22Rv1 (cell line): ENCODE results near the gene BMP7.
"Not testable (repeated sequence)": the region's sequence is repeated elsewhere in the genome, so short reads cannot be mapped to it uniquely, and the experiment has no call there.

ENCODE experiments used
- H3K27ac ChIP-seq: fragments of 450-650 bp; 2 replicates; pipeline ENCODE4 v1.5.1; 2017
- ZFX ChIP-seq: fragments of 450-650 bp; IDR thresholded peaks from 2 replicates; pipeline ENCODE4 v1.6.1; 2017; ENCODE audit warnings: antibody characterized with exemption, borderline replicate concordance
- TF ChIP-seq, protein P1 (sequence below): fragments of 450-650 bp; IDR thresholded peaks from 2 replicates; pipeline ENCODE4 v1.5.1; 2017; ENCODE audit warnings: mild to moderate bottlenecking

The BMP7 gene

GRCh38 chr20:57240581-57241362 lies 25.7 kb downstream of the BMP7 start:
- H3K27ac ChIP-seq, result no peak overlapping the region
- TF ChIP-seq, protein P1, sequence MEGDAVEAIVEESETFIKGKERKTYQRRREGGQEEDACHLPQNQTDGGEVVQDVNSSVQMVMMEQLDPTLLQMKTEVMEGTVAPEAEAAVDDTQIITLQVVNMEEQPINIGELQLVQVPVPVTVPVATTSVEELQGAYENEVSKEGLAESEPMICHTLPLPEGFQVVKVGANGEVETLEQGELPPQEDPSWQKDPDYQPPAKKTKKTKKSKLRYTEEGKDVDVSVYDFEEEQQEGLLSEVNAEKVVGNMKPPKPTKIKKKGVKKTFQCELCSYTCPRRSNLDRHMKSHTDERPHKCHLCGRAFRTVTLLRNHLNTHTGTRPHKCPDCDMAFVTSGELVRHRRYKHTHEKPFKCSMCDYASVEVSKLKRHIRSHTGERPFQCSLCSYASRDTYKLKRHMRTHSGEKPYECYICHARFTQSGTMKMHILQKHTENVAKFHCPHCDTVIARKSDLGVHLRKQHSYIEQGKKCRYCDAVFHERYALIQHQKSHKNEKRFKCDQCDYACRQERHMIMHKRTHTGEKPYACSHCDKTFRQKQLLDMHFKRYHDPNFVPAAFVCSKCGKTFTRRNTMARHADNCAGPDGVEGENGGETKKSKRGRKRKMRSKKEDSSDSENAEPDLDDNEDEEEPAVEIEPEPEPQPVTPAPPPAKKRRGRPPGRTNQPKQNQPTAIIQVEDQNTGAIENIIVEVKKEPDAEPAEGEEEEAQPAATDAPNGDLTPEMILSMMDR, result no peak
- no peak for TF ChIP-seq ZFX

DNA sequence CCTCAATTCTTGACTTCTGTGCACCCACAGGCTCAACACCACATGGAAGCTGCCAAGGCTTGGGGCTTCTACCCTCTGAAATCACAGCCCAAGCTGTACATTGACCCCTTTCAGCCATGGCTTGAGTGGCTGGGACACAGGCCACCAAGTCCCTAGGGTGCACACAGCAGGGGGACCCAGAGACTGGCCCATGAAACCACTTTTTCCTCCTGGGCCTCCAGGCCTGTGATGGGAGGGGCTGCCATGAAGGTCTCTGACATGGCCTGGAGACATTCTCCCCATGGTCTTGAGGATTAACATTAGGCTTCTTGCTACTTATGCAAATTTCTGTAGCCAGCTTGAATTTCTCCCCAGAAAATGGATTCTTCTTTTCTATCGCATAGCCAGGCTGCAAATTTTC lies 26.7 kb downstream of the BMP7 start:
- H3K27ac ChIP-seq, result not testable (repeated sequence)

DNA sequence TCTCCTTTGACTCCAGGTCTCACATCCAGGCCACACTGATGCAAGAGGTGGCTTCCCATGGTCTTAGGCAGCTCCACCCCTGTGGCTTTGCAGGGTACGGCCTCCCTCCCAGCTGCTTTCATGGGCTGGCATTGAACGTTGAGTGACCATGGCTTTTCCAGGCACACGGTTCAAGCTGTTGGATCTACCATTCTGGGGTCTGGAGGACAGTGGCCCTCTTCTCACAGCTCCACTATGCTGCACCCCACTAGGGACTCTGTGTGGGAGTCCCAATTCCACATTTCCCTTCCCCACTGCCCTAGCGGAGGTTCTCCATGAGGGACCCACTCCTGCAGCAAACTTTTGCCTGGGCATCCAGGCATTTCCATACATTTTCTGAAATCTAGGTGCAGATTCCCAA lies 27.1 kb downstream of the BMP7 start:
- not testable (repeated sequence) for H3K27ac ChIP-seq

DNA sequence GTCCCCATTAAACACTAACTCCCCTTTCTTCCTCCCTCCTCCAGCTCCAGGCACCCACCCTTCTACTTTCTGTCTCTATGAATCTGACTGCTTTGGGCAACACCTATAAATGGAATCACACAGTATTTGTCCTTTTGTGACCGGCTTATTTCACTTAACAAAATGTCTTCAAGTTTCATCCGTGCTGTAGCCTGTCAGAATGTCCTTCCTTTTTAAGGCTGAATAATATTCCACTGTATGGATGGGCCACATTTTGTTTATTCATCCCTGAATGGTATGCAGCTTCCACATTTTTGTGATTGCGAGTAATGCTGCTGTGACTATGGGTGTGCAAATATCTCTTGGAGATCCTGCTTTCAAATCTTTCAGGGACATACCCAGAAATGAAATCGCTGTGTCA lies 28.4 kb downstream of the BMP7 start:
- no peak for TF ChIP-seq ZFX
- TF ChIP-seq, protein P1, result no peak
- no peak overlapping the region for H3K27ac ChIP-seq

DNA sequence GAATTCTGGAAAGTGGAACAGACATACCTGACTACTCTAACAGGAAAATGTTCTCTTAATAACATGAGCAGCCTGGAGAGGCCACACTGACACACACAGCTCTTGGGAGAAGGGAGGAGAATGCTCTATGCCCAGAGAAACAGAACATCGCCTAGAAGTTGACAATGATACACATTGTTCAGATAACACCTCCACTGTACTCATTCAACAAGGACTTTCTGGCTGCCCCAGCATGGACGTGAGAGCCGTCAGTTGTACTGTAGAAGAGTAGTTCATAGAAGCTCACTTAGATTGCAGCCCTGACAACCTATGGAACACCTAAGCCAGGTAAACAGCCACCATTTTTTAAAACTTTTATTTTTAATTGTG lies 28.9 kb downstream of the BMP7 start:
- H3K27ac ChIP-seq, result no peak overlapping the region
- no peak for TF ChIP-seq ZFX
- TF ChIP-seq, protein P1, result no peak

GRCh38 chr20:57236813-57237584 lies 29.4 kb downstream of the BMP7 start:
- TF ChIP-seq, protein P1, result no peak
- no peak for TF ChIP-seq ZFX
- no peak overlapping the region for H3K27ac ChIP-seq

GRCh38 chr20:57234556-57235251 lies 31.7 kb downstream of the BMP7 start:
- TF ChIP-seq, protein P1, result no peak
- TF ChIP-seq ZFX, result no peak
- H3K27ac ChIP-seq, result no peak overlapping the region

- TF ChIP-seq ZFX, result no peak
- TF ChIP-seq, protein P1, result no peak
Measured at GRCh38 chr20:57231951-57232428, 34.5 kb downstream of the BMP7 start.

More at GRCh38 chr20:57231951-57232428, 34.5 kb downstream of the BMP7 start:
- no peak overlapping the region for H3K27ac ChIP-seq
